Breast epithelium (tissue), 4 donors: Measurements from ENCODE around the gene CPNE2. TPM values are rescaled to one million over a fixed set of nuclear protein-coding genes. Genes with fewer than 3 reads are reported as not detected.

ENCODE experiments used
- DNase-seq, 2 donors: peaks; one replicate each; pipeline ENCODE4 v3.0.0-alpha.2; 2019; ENCODE audit warnings: low spot score in 2 of 2
- H3K27ac ChIP-seq, 2 donors: fragments of 200-600 bp; sonication (generic) in 1 of 2; one replicate each; pipeline ENCODE4 v1.5.1; 2016 to 2019; ENCODE audit warnings: mild to moderate bottlenecking in 1 of 2
- H3K27me3 ChIP-seq, 2 donors: fragments of 200-600 bp; sonication (generic) in 1 of 2; one replicate each; pipeline versions ENCODE4 v1.5.1 to v1.6.0; 2017 to 2019; ENCODE audit warnings: control low read depth in 1 of 2, mild to moderate bottlenecking in 1 of 2
- H3K36me3 ChIP-seq: fragments of 200-600 bp; one replicate; pipeline ENCODE4 v1.5.1; 2019
- H3K4me1 ChIP-seq, 2 donors: fragments of 200-600 bp; sonication (generic); one replicate each; pipeline ENCODE4 v1.5.1; 2016 to 2019; ENCODE audit warnings: control low read depth in 1 of 2
- H3K4me3 ChIP-seq, 3 donors: fragments of 200-600 bp; sonication (generic); 1 replicate in 2 of 3; 2 replicates in 1 of 3; pipeline ENCODE4 v1.5.1; 2016 to 2019; ENCODE audit warnings: mild to moderate bottlenecking in 3 of 3, moderate library complexity in 2 of 3
- H3K9me3 ChIP-seq, 2 donors: fragments of 200-600 bp; sonication (generic) in 1 of 2; one replicate each; pipeline ENCODE4 v1.5.1; 2016 to 2019; ENCODE audit warnings: control low read depth in 1 of 2
- POLR2A ChIP-seq: fragments of 450-650 bp; IDR thresholded peaks from one replicate; pipeline ENCODE4 v1.6.1; 2016; ENCODE audit warnings: antibody characterized with exemption, mild to moderate bottlenecking, moderate library complexity
- POLR2AphosphoS5 ChIP-seq, 3 donors: sonication (generic); formaldehyde crosslinking; IDR thresholded peaks; one replicate each; pipeline ENCODE4 v1.6.1; 2017; ENCODE audit warnings: antibody characterized with exemption in 3 of 3
- intact Hi-C: fragments of 100-400 bp; cut with DNase I; formaldehyde crosslinking; loops from one replicate; pipeline ENCODE4 v1.15.1; 2023; ENCODE audit warnings: low total_unique reads
- total RNA-seq, 3 donors: library from RNA; depleted of rRNA; stranded (reverse); fragments of >200 nt; gene quantifications; one replicate each; pipeline ENCODE4 v1.1.0, GENCODE V29; 2016
- TF ChIP-seq, protein P1 (sequence below), 3 donors: fragments of 450-650 bp; IDR thresholded peaks; one replicate each; pipeline ENCODE4 v1.5.1; 2016 to 2017; ENCODE audit warnings: antibody characterized with exemption in 3 of 3, mild to moderate bottlenecking in 3 of 3, moderate library complexity in 3 of 3

The CPNE2 gene
- total RNA-seq, 3 donors from 2014 or later: 13.9 to 56.5 (median 26.5) TPM

DNA sequence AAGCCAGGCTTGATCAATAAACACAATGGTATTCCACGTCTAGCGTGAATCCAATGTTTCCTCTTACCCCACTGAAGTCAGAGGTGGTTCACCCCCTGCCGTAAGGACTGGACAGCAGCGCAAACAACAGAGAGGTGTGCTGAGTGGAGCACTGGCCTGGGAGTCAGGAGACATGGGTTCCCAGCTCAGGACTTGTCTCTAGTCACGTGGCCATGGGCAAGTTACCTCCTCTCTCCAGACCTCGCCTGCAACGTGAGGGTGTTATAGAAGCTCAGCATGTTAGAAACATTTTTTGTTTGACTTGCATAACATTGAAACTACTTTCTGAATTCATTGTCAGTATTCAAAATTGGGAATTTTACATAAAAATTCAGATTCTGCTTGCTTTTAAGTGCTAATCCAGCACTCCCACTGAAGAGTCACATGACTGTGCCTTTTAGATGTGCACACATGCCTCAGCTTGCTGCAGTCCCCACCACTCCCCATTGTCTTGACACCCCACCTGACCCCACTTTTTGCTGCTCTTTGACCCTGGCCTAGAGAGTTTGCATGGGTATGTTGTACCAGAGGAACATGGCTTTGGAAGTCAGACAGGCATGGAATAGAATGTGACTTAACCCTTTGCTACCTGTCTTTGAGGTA, 8.8 kb upstream of the CPNE2 start:
- Histone ChIP-seq H3K27me3 (no peaks in the 10 kb centered on the region), H3K36me3 (no peaks in the 10 kb centered on the region), H3K4me1 (no peaks in the 10 kb centered on the region), H3K27ac (no peak overlapping the region), H3K4me3 (no peak overlapping the region), H3K9me3 (no peaks in the 10 kb centered on the region)
- TF ChIP-seq POLR2AphosphoS5 (IDR thresholded peaks at IDR 0.05) (no peak), POLR2A (no peak)
- TF ChIP-seq, protein P1, sequence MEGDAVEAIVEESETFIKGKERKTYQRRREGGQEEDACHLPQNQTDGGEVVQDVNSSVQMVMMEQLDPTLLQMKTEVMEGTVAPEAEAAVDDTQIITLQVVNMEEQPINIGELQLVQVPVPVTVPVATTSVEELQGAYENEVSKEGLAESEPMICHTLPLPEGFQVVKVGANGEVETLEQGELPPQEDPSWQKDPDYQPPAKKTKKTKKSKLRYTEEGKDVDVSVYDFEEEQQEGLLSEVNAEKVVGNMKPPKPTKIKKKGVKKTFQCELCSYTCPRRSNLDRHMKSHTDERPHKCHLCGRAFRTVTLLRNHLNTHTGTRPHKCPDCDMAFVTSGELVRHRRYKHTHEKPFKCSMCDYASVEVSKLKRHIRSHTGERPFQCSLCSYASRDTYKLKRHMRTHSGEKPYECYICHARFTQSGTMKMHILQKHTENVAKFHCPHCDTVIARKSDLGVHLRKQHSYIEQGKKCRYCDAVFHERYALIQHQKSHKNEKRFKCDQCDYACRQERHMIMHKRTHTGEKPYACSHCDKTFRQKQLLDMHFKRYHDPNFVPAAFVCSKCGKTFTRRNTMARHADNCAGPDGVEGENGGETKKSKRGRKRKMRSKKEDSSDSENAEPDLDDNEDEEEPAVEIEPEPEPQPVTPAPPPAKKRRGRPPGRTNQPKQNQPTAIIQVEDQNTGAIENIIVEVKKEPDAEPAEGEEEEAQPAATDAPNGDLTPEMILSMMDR (IDR thresholded peaks at IDR 0.05): no peak
- no peak for DNase-seq
- intact Hi-C loops: no loop called here

DNA sequence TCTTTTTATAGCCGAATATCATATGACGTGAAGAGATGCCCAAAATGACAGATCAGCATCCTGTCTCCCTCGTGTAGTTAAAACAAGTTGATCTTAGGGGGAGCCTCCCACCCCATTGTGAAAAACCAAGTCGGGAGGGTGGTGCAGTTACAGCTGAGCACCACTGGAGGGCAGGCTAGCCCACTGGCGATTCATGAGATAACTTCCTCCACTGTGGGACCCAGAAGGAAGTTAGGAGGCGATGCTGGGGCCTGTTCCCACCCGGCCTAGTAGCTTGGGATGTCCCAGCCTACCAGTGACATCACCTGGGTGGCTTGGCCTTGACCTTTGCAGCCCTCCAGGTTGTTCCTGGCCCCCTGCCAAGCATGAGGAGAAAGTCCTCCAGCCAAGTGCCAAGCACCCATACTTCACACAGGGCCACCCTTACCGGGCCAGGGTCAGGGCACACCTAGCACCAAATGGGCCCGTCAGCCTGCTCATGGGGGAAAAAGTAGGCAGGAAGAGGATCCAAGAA, 8.1 kb upstream of the CPNE2 start:
- H3K27ac ChIP-seq: no peak overlapping the region
- intact Hi-C loops: no loop called here
- no peaks in the 10 kb centered on the region for H3K36me3 ChIP-seq
- H3K4me3 ChIP-seq: no peak overlapping the region
- H3K9me3 ChIP-seq: no peaks in the 10 kb centered on the region
- no peaks in the 10 kb centered on the region for H3K4me1 ChIP-seq
- peak; percentile 45 to 56 for DNase-seq
- peak in 2 of 3 donors; percentile 9 to 44 for TF ChIP-seq POLR2AphosphoS5 (IDR thresholded peaks at IDR 0.05)
- TF ChIP-seq, protein P1 (IDR thresholded peaks at IDR 0.05): peak; percentile 94 to 96 (median 95)
- no peak for TF ChIP-seq POLR2A
- no peaks in the 10 kb centered on the region for H3K27me3 ChIP-seq

DNA sequence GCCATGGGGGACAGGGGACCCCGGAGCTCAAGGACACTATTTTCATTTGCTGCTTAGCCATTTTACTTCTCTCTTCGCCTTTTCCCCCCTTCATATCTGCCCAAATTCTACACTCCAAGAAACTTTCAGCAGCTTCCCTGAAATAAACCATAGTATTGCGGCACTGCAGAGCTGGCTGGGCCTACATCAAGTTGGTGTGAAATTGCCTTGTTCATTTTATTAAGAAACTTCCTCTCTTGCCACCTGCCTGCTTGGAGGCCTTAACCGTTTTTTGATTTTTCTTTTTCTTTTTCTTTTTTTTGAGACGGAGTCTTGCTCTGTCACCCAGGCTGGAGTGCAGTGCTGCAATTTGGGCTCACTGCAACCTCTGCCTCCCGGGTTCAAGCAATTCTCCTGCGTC, 7.4 kb upstream of the CPNE2 start:
- intact Hi-C loops: no loop called here
- no peaks in the 10 kb centered on the region for H3K36me3 ChIP-seq
- H3K4me3 ChIP-seq: no peak overlapping the region
- no peak overlapping the region for H3K27ac ChIP-seq
- no peaks in the 10 kb centered on the region for H3K27me3 ChIP-seq
- TF ChIP-seq POLR2A (no peak), POLR2AphosphoS5 (IDR thresholded peaks at IDR 0.05) (no peak)
- TF ChIP-seq, protein P1 (IDR thresholded peaks at IDR 0.05): no peak
- no peaks in the 10 kb centered on the region for H3K4me1 ChIP-seq
- H3K9me3 ChIP-seq: no peaks in the 10 kb centered on the region
- no peak for DNase-seq

DNA sequence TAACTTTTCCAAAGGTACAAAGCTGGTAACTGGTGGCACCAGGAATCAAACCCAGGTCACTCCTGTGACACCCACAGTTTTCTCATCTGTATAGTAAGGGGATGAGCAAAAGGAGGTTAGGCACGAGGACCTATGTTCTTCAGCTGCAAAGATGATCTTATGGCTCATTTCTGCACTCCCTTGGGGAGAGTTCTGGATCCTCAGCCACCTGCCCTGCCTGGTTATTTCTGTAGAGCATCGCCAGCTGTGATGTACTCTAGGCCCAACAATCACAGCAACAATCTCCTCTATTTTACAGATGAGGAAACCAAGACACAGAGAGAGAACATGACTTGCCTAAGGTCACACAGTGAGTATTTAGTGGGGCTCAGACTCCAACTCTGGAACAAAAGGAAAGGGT, 5.4 kb upstream of the CPNE2 start:
- H3K4me3 ChIP-seq: no peak overlapping the region
- H3K27ac ChIP-seq: no peak overlapping the region
- TF ChIP-seq POLR2AphosphoS5 (IDR thresholded peaks at IDR 0.05) (no peak), POLR2A (no peak)
- TF ChIP-seq, protein P1 (IDR thresholded peaks at IDR 0.05): no peak
- no peaks in the 10 kb centered on the region for H3K27me3 ChIP-seq
- DNase-seq: no peak
- no peaks in the 10 kb centered on the region for H3K36me3 ChIP-seq
- H3K9me3 ChIP-seq: no peaks in the 10 kb centered on the region
- peaks cover 0 to 6% of the 10 kb centered on the region in 2 donors for H3K4me1 ChIP-seq
- intact Hi-C loops: no loop called here

DNA sequence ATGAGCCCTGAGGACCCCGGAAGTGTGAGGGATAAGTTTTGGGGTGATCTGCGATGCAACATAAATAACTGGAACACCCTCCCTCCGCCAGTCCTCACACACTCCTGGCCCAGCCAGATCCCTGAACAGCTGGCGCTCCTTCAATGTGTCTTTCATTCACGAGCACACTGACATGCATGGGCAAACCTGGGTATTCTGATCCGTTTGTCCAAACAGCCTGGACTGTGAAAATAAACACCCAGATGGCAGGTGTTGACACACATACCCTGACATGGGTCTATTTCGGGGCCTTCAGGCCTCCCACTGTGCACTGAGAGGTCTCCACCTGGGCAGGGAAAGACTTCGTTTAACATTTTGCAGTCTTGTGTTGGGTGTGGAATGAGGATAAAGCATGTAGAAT, 3.0 kb upstream of the CPNE2 start:
- no peak for TF ChIP-seq POLR2A
- TF ChIP-seq, protein P1 (IDR thresholded peaks at IDR 0.05): no peak
- Histone ChIP-seq H3K4me1 (peaks cover 7% of the 10 kb centered on the region in 2 donors), H3K4me3 (no peak overlapping the region), H3K27ac (no peak overlapping the region), H3K9me3 (no peaks in the 10 kb centered on the region), H3K27me3 (no peaks in the 10 kb centered on the region), H3K36me3 (no peaks in the 10 kb centered on the region)
- DNase-seq: no peak
- intact Hi-C loops: no loop called here
